ENCODE data around the gene CCT3.

CCT3 gene

DNA sequence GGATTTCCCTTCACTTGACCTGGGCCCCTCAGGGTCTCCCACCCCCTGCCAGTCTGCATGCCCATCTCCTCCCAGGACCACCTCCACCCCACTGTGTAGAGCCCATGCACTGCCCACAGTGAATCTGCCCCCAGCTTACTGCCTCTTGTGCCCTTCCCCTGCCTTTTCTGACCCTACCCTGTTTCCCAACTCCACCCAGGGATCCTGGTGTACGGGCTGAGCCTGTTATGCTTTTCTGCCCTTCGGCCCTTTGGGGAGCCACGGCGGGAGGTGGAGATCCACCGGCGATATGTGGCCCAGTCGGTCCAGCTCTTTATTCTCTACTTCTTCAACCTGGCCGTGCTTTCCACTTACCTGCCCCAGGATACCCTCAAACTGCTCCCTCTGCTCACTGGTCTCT lies 52.0 kb downstream of the CCT3 start:
- Histone ChIP-seq H3K27me3 (ENCODE audit: insufficient read depth, low read length) (no peaks in the 10 kb centered on the region), H3K4me1 (ENCODE audit: insufficient read depth, low read length) (peaks cover 16% of the 10 kb centered on the region; the same call in 1 of the 2 replicates), H3K27ac (ENCODE audit: low read depth, low read length) (no peak overlapping the region), H3K9me3 (ENCODE audit: insufficient read depth, low read depth, low read length) (no peaks in the 10 kb centered on the region), H3K9ac (ENCODE audit: low read depth, low read length) (no peak overlapping the region), H3K4me3 (ENCODE audit: low read length) (no peak overlapping the region), H3K36me3 (ENCODE audit: insufficient read depth, low read length) (peaks cover 8% of the 10 kb centered on the region; the same call in 1 of the 2 replicates)
- WGBS: 96% methylated on average over 8 of the region's 8 CpGs

DNA sequence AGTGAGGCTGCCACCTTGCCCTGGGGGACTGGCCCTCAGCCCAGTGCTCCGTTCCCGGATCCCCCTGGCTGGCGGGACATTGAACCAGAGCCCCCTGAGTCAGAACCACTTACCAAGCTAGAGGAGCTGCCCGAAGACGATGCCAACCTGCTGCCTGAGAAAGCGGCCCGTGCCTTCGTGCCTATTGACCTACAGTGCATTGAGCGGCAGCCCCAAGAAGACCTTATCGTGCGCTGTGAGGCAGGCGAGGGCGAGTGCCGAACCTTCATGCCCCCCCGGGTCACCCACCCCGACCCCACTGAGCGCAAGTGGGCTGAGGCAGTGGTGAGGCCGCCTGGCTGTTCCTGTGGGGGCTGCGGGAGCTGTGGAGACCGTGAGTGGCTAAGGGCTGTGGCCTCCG lies 52.7 kb downstream of the CCT3 start:
- H3K4me3 ChIP-seq (ENCODE audit: low read length): no peak overlapping the region
- peaks cover 18% of the 10 kb centered on the region; the same call in 1 of the 2 replicates for H3K4me1 ChIP-seq (ENCODE audit: insufficient read depth, low read length)
- H3K27me3 ChIP-seq (ENCODE audit: insufficient read depth, low read length): no peaks in the 10 kb centered on the region
- 97% methylated on average over 21 of the region's 21 CpGs for WGBS
- no peak overlapping the region for H3K9ac ChIP-seq (ENCODE audit: low read depth, low read length)
- H3K36me3 ChIP-seq (ENCODE audit: insufficient read depth, low read length): peaks cover 11% of the 10 kb centered on the region; the same call in 1 of the 2 replicates
- no peaks in the 10 kb centered on the region for H3K9me3 ChIP-seq (ENCODE audit: insufficient read depth, low read depth, low read length)
- no peak overlapping the region for H3K27ac ChIP-seq (ENCODE audit: low read depth, low read length)

DNA sequence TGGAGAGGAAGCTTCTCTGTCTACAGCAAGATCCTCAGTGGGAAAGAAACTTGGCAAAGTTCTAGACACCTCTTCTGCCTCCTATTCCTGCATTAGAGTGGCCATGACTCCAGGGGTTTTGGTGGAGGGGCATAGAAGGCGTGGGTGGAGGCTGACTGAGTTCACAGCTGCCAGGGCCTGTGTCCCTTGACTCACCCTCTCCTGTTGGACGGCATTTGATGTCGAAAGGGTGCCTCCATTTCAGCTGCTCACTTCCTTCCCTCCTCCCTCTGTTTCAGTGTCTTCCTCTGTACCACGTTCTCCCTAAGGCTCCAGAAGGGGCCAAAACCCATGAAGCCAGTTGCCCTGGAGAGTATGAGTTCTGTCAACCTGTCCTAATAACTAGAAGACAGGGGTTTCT lies 53.3 kb downstream of the CCT3 start:
- Histone ChIP-seq H3K27ac (ENCODE audit: low read depth, low read length) (no peak overlapping the region), H3K9ac (ENCODE audit: low read depth, low read length) (no peak overlapping the region), H3K36me3 (ENCODE audit: insufficient read depth, low read length) (peaks cover 17% of the 10 kb centered on the region), H3K4me1 (ENCODE audit: insufficient read depth, low read length) (peaks cover 18% of the 10 kb centered on the region; the same call in 1 of the 2 replicates), H3K27me3 (ENCODE audit: insufficient read depth, low read length) (no peaks in the 10 kb centered on the region), H3K4me3 (ENCODE audit: low read length) (peak overlapping the region; percentile 27; the same call in 1 of the 2 replicates), H3K9me3 (ENCODE audit: insufficient read depth, low read depth, low read length) (no peaks in the 10 kb centered on the region)
- 90% methylated on average over 4 of the region's 4 CpGs for WGBS

DNA sequence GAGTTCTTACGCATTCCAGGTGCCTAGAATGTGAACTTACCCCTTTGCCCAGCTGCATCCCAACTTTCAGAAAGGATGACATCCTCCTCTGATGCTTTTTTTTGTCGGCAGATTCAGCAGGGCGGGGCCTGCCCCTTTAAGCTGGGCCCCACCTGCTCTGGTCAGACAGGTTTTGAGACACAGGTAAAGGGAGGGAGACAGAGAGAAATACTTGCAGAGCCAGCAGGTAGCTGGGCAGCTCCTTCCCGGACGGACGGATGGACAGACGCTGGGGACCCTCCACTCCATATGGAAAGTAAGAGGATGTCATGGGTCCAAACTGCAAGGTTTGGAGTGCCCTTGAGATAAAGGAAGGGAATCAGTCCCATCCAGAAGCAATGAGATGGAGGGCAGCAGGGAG lies 54.0 kb downstream of the CCT3 start, which contains the start of gene TMEM79:
TSS of gene TMEM79 (plus strand) at position 214 of the 400 bp plus-strand sequence. CDS start 902 bp downstream, outside the sequence.
- 96% methylated on average over 7 of the region's 7 CpGs for WGBS
- peak within 1 kb of the TSS; percentile 84 for H3K4me3 ChIP-seq (ENCODE audit: low read length)

DNA sequence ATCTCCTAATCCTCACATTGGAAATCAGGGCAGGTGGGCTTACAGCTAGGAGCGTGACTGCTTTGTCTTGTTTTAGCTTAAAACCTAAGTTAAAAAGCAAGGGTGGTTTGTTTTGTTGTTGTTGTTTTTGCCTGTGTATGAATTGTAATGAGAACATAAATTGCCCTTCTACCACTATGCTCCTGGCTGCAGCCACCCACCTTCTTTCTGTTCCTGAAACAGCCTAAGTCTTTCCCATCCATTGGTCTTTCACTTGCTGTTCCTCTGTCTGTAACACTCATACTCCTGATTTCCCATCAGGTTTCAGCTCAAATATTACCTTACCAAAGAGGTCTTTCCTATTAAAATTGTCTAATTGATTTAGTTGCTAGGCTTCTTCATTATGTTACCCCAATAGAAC lies 54.6 kb downstream of the CCT3 start:
- no peaks in the 10 kb centered on the region for H3K27me3 ChIP-seq (ENCODE audit: insufficient read depth, low read length)
- peak overlapping the region; percentile 98; the same call in 1 of the 2 replicates for H3K27ac ChIP-seq (ENCODE audit: low read depth, low read length)
- H3K9ac ChIP-seq (ENCODE audit: low read depth, low read length): peak overlapping the region; percentile 98
- H3K9me3 ChIP-seq (ENCODE audit: insufficient read depth, low read depth, low read length): no peaks in the 10 kb centered on the region
- WGBS: 73% methylated on average over 1 of the region's 1 CpG
- peaks cover 24% of the 10 kb centered on the region for H3K36me3 ChIP-seq (ENCODE audit: insufficient read depth, low read length)
- H3K4me3 ChIP-seq (ENCODE audit: low read length): peak overlapping the region; percentile 84
- H3K4me1 ChIP-seq (ENCODE audit: insufficient read depth, low read length): peaks cover 18% of the 10 kb centered on the region; the same call in 1 of the 2 replicates

More for the DNA sequence above, 54.0 kb downstream of the CCT3 start, which contains the start of gene TMEM79:
- H3K36me3 ChIP-seq (ENCODE audit: insufficient read depth, low read length): peaks cover 21% of the 10 kb centered on the region
- H3K27me3 ChIP-seq (ENCODE audit: insufficient read depth, low read length): no peaks in the 10 kb centered on the region
- H3K4me1 ChIP-seq (ENCODE audit: insufficient read depth, low read length): peaks cover 18% of the 10 kb centered on the region; the same call in 1 of the 2 replicates
- H3K27ac ChIP-seq (ENCODE audit: low read depth, low read length): peak within 1 kb of the TSS; percentile 98
- no peaks in the 10 kb centered on the region for H3K9me3 ChIP-seq (ENCODE audit: insufficient read depth, low read depth, low read length)
- peak within 1 kb of the TSS; percentile 98 for H3K9ac ChIP-seq (ENCODE audit: low read depth, low read length)

DNA sequence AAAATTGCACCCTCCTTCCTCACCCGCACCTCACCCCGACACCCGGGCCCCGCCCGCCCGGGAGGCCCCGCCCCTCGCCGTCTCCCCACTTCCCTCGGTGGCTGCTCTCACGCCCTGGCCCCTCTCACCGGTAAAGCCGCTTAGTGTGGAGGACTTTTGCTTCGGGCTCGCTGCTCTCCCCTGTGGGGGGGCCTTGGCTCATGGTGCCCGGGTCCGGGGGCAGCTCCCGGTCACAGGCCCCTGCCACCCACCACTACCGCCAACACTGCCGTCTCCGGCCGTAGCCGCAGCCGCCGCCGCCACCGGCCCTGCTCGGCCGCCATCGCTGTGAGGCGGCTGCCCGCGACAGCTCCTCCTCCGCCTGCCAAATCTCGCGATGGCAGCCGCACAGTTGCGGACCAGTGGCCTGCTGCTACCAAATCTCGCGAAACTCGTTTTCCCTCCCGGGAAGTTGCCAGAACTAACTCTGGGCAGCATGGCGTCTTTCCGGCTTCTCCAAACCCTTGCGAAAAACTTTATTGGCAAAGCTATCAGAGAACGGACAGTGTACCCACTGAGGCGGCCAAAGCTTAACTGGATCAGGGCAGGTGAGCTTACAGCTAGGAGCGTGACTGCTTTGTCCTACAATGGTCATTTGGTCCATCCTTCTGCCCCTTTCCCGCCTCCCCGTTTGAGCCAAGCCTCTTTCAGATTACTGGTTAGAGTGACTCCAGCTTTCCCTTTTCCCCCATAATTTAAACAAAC lies 55.4 kb downstream of the CCT3 start, which contains the start of gene SMG5:
TSS of gene SMG5 (minus strand) at position 347 of the 744 bp plus-strand sequence. CDS start at position 202, 145 bp downstream.
- Histone ChIP-seq H3K27me3 (ENCODE audit: insufficient read depth, low read length) (no peaks in the 10 kb centered on the region), H3K9ac (ENCODE audit: low read depth, low read length) (peak within 1 kb of the TSS; percentile 98), H3K4me3 (ENCODE audit: low read length) (peak within 1 kb of the TSS; percentile 84), H3K9me3 (ENCODE audit: insufficient read depth, low read depth, low read length) (no peaks in the 10 kb centered on the region), H3K36me3 (ENCODE audit: insufficient read depth, low read length) (peaks cover 32% of the 10 kb centered on the region), H3K27ac (ENCODE audit: low read depth, low read length) (peak within 1 kb of the TSS; percentile 98), H3K4me1 (ENCODE audit: insufficient read depth, low read length) (peaks cover 18% of the 10 kb centered on the region; the same call in 1 of the 2 replicates)
- under 1% methylated on average over 50 of the region's 50 CpGs for WGBS

DNA sequence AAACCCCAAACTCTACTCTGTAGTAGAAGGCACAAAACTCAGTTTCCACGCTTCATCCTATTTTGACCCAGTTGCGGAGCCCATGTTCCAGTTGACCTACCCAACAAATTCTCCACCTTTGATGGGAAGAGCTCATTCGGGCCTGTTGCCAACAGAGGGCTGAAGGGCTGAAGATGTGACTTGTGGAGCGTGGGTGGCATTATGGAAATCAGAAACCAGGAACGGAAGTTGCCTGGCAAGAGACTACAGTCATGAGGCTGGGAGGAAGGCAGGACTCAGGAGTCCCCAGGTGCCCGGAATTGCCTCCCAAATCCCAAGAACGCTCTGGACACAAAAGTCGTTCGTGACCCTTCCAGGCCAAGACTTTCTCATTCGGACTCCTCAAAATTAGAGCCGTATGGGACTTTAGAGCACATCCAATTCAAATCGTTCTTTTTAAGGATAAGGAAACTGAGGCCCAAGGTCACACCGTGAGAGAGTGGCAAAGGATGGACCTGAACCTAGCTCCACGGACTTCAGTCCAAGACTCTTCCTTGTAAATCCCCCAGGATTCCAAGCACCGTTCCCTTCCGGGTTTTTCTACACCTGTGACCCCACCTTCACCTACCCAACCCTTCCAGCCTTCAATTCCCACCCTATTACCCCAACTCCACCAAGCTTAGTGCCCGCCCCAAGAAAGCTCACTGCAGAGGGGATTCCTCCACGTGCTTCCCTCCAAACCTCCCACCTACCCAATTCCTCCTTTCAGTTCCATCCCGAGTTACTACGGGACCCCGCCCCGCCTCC lies 56.2 kb downstream of the CCT3 start:
- Histone ChIP-seq H3K36me3 (ENCODE audit: insufficient read depth, low read length) (peaks cover 39% of the 10 kb centered on the region), H3K4me3 (ENCODE audit: low read length) (peak overlapping the region; percentile 84), H3K9me3 (ENCODE audit: insufficient read depth, low read depth, low read length) (no peaks in the 10 kb centered on the region), H3K27me3 (ENCODE audit: insufficient read depth, low read length) (no peaks in the 10 kb centered on the region), H3K9ac (ENCODE audit: low read depth, low read length) (peak overlapping the region; percentile 98), H3K27ac (ENCODE audit: low read depth, low read length) (peak overlapping the region; percentile 98), H3K4me1 (ENCODE audit: insufficient read depth, low read length) (peaks cover 18% of the 10 kb centered on the region; the same call in 1 of the 2 replicates)
- 11% methylated on average over 22 of the region's 22 CpGs for WGBS

DNA sequence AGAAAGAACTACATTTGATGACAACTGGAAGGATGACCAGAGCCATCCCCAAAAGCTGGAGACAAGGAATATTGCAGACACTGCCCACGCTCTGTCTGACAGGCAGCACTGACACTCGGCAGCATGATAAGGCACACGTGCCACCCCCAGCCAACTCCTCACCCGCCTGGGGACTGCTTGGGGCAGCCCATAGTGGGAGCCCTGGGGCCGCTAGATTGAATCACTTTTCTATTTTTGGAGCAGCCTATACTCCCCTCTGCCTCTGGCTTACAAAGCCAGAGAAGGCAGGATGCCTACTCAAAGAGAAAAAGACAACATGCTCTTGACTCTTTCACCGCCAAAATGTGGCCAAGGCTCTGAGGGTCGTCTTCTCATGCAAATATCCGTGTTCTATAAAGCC lies 56.8 kb downstream of the CCT3 start:
- Histone ChIP-seq H3K27ac (ENCODE audit: low read depth, low read length) (no peak overlapping the region), H3K4me1 (ENCODE audit: insufficient read depth, low read length) (peaks cover 18% of the 10 kb centered on the region; the same call in 1 of the 2 replicates), H3K36me3 (ENCODE audit: insufficient read depth, low read length) (peaks cover 45% of the 10 kb centered on the region), H3K27me3 (ENCODE audit: insufficient read depth, low read length) (no peaks in the 10 kb centered on the region), H3K4me3 (ENCODE audit: low read length) (peak overlapping the region; percentile 84), H3K9me3 (ENCODE audit: insufficient read depth, low read depth, low read length) (no peaks in the 10 kb centered on the region), H3K9ac (ENCODE audit: low read depth, low read length) (peak overlapping the region; percentile 98)
- WGBS: 66% methylated on average over 8 of the region's 8 CpGs

DNA sequence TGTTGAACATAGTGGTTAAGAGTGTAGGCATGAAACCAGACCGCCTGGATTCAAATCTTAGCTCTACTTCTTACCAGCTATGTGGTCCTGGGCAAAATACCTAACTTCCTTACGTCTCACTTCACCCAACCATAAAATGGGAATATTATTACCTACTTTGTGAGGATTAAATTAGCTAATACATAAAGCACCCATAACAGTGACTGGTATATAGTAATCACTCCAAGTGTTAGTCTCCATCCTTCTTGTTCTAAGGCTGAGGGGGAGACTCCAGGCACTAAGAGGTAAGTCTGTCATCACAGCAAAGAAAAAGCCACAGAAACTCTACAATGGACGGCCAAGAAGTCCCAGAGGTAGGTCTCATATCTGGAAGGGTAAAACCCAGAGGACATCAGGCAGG lies 58.3 kb downstream of the CCT3 start:
- no peaks in the 10 kb centered on the region for H3K9me3 ChIP-seq (ENCODE audit: insufficient read depth, low read depth, low read length)
- H3K9ac ChIP-seq (ENCODE audit: low read depth, low read length): no peak overlapping the region
- H3K36me3 ChIP-seq (ENCODE audit: insufficient read depth, low read length): peaks cover 59% of the 10 kb centered on the region
- H3K4me3 ChIP-seq (ENCODE audit: low read length): no peak overlapping the region
- H3K27ac ChIP-seq (ENCODE audit: low read depth, low read length): no peak overlapping the region
- H3K4me1 ChIP-seq (ENCODE audit: insufficient read depth, low read length): peaks cover 18% of the 10 kb centered on the region; the same call in 1 of the 2 replicates
- 92% methylated on average over 1 of the region's 3 CpGs for WGBS
- no peaks in the 10 kb centered on the region for H3K27me3 ChIP-seq (ENCODE audit: insufficient read depth, low read length)

DNA sequence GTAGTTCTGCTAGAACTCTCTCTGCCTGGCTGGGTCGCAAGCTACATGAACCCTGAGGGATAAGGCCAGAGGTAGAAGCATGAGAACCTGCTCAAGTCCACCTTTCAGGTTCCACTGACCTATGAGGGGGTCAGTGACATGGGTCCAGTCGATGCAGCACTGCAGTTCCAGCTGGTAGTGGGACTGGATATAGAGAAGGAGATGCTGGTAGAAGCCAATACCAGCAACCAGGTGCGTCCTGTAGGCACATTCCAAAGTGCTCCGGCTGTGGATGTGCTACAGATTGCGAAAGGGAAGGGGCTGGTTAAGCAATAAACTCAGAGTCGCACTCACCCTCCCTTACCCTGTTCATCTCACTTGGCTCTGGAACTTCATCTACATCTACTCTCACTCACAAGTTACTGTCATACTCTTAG lies 61.1 kb downstream of the CCT3 start:
- peaks cover 87% of the 10 kb centered on the region for H3K36me3 ChIP-seq (ENCODE audit: insufficient read depth, low read length)
- no peak overlapping the region for H3K9ac ChIP-seq (ENCODE audit: low read depth, low read length)
- 97% methylated on average over 6 of the region's 6 CpGs for WGBS
- H3K27me3 ChIP-seq (ENCODE audit: insufficient read depth, low read length): no peaks in the 10 kb centered on the region
- no peak overlapping the region for H3K4me3 ChIP-seq (ENCODE audit: low read length)
- H3K4me1 ChIP-seq (ENCODE audit: insufficient read depth, low read length): peaks cover 8% of the 10 kb centered on the region; the same call in 1 of the 2 replicates
- H3K9me3 ChIP-seq (ENCODE audit: insufficient read depth, low read depth, low read length): no peaks in the 10 kb centered on the region
- no peak overlapping the region for H3K27ac ChIP-seq (ENCODE audit: low read depth, low read length)

DNA sequence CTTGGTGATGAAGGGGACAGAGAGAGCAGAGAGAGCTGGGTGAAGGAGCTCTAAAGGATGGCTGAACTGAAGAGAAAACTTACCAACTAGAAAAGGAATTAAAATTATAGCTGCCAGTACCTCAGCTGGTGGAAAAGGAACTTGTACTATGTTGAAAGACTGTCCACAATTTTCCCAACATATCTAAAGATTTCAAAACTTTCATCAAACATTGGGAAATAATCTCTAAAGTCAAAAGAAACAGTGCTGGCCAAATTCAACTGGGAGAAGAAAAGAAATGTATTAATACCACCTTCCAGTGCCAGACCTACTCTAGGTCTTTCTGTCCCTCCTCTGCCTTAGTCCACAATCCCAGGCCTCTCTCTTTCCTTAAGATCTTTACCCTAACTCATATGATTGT lies 61.6 kb downstream of the CCT3 start:
- H3K27me3 ChIP-seq (ENCODE audit: insufficient read depth, low read length): no peaks in the 10 kb centered on the region
- no peak overlapping the region for H3K9ac ChIP-seq (ENCODE audit: low read depth, low read length)
- H3K9me3 ChIP-seq (ENCODE audit: insufficient read depth, low read depth, low read length): no peaks in the 10 kb centered on the region
- no peak overlapping the region for H3K27ac ChIP-seq (ENCODE audit: low read depth, low read length)
- peaks cover 92% of the 10 kb centered on the region for H3K36me3 ChIP-seq (ENCODE audit: insufficient read depth, low read length)
- H3K4me3 ChIP-seq (ENCODE audit: low read length): no peak overlapping the region
- peaks cover 7% of the 10 kb centered on the region; the same call in 1 of the 2 replicates for H3K4me1 ChIP-seq (ENCODE audit: insufficient read depth, low read length)
